ENCODE measurements around the gene CRB1.

CRB1 gene

GRCh38 chr1:197339106-197340060 is 71.3 kb downstream of the CRB1 start:
- no peak for DNase-seq
- Histone ChIP-seq H3K4me3 (no peak overlapping the region), H3K27me3 (no peaks in the 10 kb centered on the region), H3K4me1 (no peaks in the 10 kb centered on the region), H3K36me3 (no peaks in the 10 kb centered on the region), H3K9me3 (no peaks in the 10 kb centered on the region), H3K27ac (no peak overlapping the region)
- intact Hi-C loops (cut with DNase I; ENCODE audit: low total_unique reads) = no loop called here
- TF ChIP-seq CTCF (IDR thresholded peaks at IDR 0.05) = no peak

GRCh38 chr1:197341626-197342025 is 73.6 kb downstream of the CRB1 start:
- DNase-seq = no peak
- Histone ChIP-seq H3K4me1 (no peaks in the 10 kb centered on the region), H3K36me3 (no peaks in the 10 kb centered on the region), H3K4me3 (no peak overlapping the region), H3K27ac (no peak overlapping the region), H3K27me3 (no peaks in the 10 kb centered on the region), H3K9me3 (no peaks in the 10 kb centered on the region)
- no peak for TF ChIP-seq CTCF (IDR thresholded peaks at IDR 0.05)
- intact Hi-C loops (cut with DNase I; ENCODE audit: low total_unique reads) = no loop called here

GRCh38 chr1:197342044-197342565 is 74.1 kb downstream of the CRB1 start:
- H3K36me3 ChIP-seq = no peaks in the 10 kb centered on the region
- H3K27ac ChIP-seq = no peak overlapping the region
- intact Hi-C loops (cut with DNase I; ENCODE audit: low total_unique reads) = no loop called here
- no peaks in the 10 kb centered on the region for H3K27me3 ChIP-seq
- no peak for DNase-seq
- TF ChIP-seq CTCF (IDR thresholded peaks at IDR 0.05) = no peak
- no peaks in the 10 kb centered on the region for H3K9me3 ChIP-seq
- no peaks in the 10 kb centered on the region for H3K4me1 ChIP-seq
- H3K4me3 ChIP-seq = no peak overlapping the region

GRCh38 chr1:197342669-197343068 is 74.6 kb downstream of the CRB1 start:
- H3K4me1 ChIP-seq = no peaks in the 10 kb centered on the region
- H3K27ac ChIP-seq = no peak overlapping the region
- no peak for TF ChIP-seq CTCF (IDR thresholded peaks at IDR 0.05)
- no peaks in the 10 kb centered on the region for H3K27me3 ChIP-seq
- intact Hi-C loops (cut with DNase I; ENCODE audit: low total_unique reads) = no loop called here
- H3K36me3 ChIP-seq = no peaks in the 10 kb centered on the region
- no peak overlapping the region for H3K4me3 ChIP-seq
- DNase-seq = no peak
- H3K9me3 ChIP-seq = no peaks in the 10 kb centered on the region

GRCh38 chr1:197343663-197344273 is 75.7 kb downstream of the CRB1 start:
- no peak for TF ChIP-seq CTCF (IDR thresholded peaks at IDR 0.05)
- Histone ChIP-seq H3K27me3 (no peaks in the 10 kb centered on the region), H3K9me3 (no peaks in the 10 kb centered on the region), H3K36me3 (no peaks in the 10 kb centered on the region), H3K4me1 (no peaks in the 10 kb centered on the region), H3K27ac (no peak overlapping the region), H3K4me3 (no peak overlapping the region)
- no peak for DNase-seq
- intact Hi-C loops (cut with DNase I; ENCODE audit: low total_unique reads) = no loop called here
